Jurkat, Clone E6-1 (cell line): ENCODE measurements around the gene PHOX2A.
A peak's percentile ranks its signal among the peaks of the same experiment; 100 is the strongest.
"Not testable (repeated sequence)": the region's sequence is repeated elsewhere in the genome, so short reads cannot be mapped to it uniquely, and the experiment has no call there.

Source experiments
- DNase-seq: peaks from one replicate; pipeline ENCODE4 v3.0.0-alpha.2; 2011; ENCODE audit warnings: low read depth, low spot score
- H3K4me3 ChIP-seq: 2 replicates; pipeline ENCODE4 v1.5.1; 2011; ENCODE audit warnings: mild to moderate bottlenecking, low read length, control low read depth, moderate library complexity

PHOX2A gene

GRCh38 chr11:72225411-72225951 is 18.5 kb downstream of the PHOX2A start:
- H3K4me3 ChIP-seq = peak overlapping the region; percentile 64
- DNase-seq = no peak

DNA sequence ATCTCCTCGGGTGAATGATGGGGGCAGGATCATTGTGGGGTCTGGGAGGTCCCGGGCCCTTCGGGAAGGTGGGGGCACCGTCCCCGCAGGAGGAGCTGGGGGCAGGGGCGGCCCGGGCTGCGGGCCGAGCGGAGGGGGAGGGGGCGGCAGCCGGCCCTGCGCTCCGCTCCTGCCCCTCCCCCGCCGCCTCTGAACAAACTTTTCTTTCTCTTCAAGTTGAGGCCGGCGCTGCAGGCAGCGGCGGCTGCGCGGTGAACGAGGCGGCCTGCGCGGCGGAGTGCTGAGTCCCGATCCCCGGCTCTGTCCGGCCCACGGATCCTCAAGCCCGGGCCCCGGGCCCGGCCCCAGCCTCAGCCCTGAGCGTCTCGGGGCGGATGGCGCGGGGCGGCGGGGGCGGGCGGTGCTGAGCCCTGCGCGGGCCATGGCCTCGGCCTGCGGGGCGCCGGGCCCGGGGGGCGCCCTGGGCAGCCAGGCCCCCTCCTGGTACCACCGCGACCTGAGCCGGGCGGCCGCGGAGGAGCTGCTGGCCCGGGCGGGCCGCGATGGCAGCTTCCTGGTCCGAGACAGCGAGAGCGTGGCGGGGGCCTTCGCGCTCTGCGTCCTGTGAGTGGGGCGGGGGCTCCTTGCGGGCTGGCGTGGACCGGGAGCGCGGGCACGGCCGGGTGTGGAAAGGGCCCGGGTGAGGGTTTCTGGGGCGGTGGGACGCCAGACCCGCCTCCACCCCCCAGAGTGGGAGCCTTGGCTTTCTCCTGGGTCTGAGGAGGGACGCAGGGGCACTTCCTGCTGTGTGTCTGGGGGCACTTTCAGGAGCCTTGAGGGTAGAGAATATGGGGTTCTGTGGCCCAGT is 19.2 kb downstream of the PHOX2A start, which contains the start of gene INPPL1:
INPPL1 (plus strand) TSS at position 204 of the 847 bp plus-strand sequence; CDS start at position 422, 218 bp downstream.
- no peak for DNase-seq
- H3K4me3 ChIP-seq = peak within 1 kb of the TSS; percentile 64

DNA sequence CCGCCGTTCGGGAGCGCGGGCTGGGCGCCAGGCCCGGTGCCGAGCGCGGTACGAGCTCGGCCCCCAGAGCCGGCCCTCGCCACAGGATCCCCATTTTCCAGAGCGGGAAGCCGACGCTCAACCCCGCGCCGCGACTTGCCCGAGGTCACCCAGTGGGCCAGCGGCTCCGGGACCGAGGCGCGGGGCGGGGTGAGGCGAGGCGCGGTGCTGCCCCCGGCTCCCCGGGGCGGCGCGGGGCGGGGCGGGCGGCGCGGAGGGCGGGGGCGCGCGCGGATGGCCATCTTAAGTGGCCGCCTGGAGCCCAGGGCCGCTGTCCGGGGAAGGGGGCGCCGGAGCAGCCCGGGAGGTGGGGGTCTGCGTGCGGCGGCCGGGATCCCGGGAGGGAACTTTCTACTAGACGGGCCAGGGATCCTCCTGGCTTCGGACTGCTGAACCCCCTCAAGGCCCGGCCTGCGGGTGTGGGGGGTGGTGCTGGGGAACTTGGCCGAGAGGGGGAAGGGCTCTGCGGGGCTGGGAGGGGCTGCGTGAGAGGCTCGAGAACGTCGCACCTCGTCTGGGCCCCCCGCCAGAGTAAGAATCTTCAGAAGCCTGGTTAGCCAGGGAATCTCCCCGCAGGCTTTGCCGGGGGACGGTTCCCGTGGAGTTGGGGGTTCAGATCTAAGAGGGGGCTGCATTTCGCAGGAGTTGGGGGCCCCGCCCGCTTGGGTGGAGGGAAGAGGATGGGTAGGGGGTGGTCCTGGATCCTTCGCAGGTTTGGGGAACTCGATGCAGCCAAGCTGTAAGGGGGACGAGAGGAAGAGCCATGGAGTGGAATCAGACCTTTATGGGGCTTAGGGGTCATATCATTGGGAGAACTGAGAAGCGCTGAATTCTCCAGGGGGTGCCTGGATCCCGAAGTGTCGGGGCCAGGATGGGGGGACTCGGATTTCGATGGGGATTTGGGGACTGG is 20.1 kb downstream of the PHOX2A start:
- no peak for DNase-seq
- peak overlapping the region; percentile 64 for H3K4me3 ChIP-seq

DNA sequence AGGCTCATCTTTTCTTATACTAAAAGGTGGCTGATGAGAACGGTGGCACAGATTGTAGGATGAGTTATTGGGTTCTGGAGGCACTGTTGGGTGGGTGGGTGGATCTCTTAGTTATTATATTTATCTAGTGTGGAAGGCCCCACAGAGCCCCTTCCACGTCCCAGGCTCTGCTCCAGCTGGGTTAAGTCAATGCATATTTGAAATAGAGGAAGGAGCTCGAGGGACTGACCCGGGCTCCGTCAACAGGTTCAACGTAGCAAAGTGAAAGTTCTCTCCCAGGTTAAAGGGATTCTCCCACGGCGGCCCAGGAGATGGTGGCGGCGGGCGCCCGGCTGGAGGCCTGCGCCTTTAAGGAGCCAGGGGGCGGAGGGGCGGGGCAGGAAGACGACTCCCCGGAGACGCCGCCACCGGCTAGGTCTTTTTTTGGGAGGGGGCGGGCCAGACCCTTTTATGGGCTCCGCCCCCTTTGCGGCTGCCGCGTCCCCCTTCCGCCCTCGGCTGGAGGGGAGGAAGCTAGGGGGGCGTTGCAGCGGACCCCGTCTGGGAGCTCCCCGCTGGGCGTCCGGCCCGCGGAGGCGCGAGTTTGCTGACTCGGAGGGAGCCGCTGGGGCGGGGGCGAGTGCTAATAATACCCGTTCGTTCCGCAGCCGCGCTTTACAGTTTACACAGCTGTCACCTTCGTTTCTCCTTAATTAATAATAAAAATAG is 20.9 kb downstream of the PHOX2A start:
- DNase-seq = peak; percentile 93
- H3K4me3 ChIP-seq = peak overlapping the region; percentile 64

- H3K4me3 ChIP-seq = peak overlapping the region; percentile 64
- DNase-seq = peak; percentile 4
These were observed 21.7 kb downstream of the PHOX2A start for GRCh38 chr11:72222106-72222891.

DNA sequence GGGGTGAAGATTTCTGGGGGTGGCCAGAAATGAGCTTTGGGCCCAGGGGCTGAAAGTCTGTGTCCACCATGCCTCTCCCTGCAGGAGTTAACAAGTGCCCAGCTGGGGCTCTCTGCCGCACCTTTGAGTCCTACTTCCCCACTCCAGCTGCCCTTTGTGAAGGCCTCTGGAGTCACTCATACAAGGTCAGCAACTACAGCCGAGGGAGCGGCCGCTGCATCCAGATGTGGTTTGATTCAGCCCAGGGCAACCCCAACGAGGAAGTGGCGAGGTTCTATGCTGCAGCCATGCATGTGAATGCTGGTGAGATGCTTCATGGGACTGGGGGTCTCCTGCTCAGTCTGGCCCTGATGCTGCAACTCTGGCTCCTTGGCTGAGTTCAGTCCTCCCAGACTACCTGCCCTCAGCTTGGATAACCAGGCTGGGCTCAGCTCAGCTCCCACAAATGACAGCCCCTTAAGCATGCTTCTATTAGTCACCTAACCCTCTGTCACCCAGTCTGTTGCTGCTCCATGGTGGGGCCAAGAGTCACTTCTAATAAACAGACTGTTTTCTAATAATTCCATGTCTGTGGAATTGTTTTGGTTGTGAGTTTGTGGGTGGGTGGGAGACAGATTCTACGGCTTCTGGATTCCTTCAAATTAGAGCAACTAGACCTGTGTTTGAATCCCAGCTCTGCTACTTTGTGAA is 22.4 kb downstream of the PHOX2A start:
- DNase-seq = no peak
- no peak overlapping the region for H3K4me3 ChIP-seq

GRCh38 chr11:72220696-72221363 is 23.1 kb downstream of the PHOX2A start:
- H3K4me3 ChIP-seq = no peak overlapping the region
- DNase-seq = no peak

- no peak overlapping the region for H3K4me3 ChIP-seq
- no peak for DNase-seq
These were observed 25.7 kb downstream of the PHOX2A start for GRCh38 chr11:72218251-72218745.

- no peak for DNase-seq
- H3K4me3 ChIP-seq = no peak overlapping the region
These were observed 26.1 kb downstream of the PHOX2A start for GRCh38 chr11:72217841-72218240.

DNA sequence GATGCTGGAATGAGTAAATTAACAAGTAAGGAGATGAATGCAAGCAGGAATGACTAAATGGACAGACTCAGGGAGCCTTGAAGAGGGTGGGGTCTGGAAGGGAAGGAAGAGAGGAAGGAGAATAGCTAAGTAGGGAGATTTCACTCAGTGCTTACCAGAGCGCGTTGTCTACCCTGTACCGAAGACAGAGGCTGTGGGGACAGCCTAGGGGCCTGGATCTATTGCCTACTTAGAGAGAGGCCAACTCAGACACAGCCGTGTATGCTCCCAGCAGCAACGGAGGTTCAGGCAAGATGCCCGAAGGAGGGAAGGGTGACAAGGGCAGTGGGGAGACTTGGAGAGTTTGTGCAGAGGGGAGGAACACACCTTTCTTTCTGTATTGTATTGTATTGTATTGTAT is 27.3 kb downstream of the PHOX2A start, which contains the start of gene FOLR2:
FOLR2 (plus strand) TSS at position 157 of the 400 bp plus-strand sequence. CDS start 1,791 bp downstream, outside the sequence.
- no peak within 1 kb of the TSS for H3K4me3 ChIP-seq
- no peak for DNase-seq

DNA sequence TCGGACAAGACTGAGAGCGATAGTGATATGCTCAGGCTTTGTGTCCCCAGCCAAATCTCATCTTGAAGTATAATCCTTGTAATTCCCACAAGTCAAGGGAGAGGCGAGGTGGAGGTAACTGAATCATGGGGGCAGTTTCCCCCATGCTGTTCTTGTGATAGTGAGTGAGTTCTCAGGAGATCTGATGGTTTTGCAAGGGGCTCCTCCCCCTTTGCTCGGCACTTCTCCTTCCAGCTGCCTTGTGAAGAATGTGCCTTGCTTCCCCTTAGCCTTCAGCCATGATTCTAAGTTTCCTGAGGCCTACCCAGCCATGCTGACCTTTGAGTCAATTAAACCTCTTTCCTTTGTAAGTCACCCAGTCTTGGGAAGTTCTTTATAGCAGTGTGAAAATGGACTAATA is 34.9 kb downstream of the PHOX2A start:
- no peak for DNase-seq
- no peak overlapping the region for H3K4me3 ChIP-seq

DNA sequence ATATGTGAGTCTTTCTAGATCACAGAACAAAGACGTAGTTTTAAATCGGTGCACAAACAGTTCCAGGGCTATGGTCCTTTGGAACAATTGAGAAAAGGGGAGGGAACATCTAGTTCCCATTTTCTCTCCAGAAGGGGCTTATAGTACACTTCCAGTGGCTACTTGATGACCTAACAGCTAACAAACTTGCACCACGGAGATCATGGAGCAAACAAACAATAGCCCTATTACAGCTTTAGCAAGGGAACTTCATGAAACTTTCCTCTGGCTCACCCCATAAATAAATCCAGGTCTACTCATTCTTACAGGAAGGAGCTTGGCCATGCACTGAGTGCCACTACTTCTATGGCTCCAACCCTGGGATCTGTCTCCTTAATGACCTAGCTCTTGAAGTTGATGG is 35.7 kb downstream of the PHOX2A start:
- no peak for DNase-seq
- H3K4me3 ChIP-seq = no peak overlapping the region

GRCh38 chr11:72206794-72207193 is 37.2 kb downstream of the PHOX2A start:
- H3K4me3 ChIP-seq, DNase-seq: not testable (repeated sequence)

GRCh38 chr11:72204886-72205285 is 39.1 kb downstream of the PHOX2A start:
- H3K4me3 ChIP-seq = no peak overlapping the region
- no peak for DNase-seq

GRCh38 chr11:72203163-72203562 is 40.8 kb downstream of the PHOX2A start:
- H3K4me3 ChIP-seq = no peak overlapping the region
- DNase-seq = no peak

- no peak for DNase-seq
- no peak overlapping the region for H3K4me3 ChIP-seq
These were observed 41.4 kb downstream of the PHOX2A start for GRCh38 chr11:72202571-72202970.

- not testable (repeated sequence) for H3K4me3 ChIP-seq, DNase-seq
These were observed 42.5 kb downstream of the PHOX2A start for GRCh38 chr11:72201445-72201844.
